ENCODE data around the gene KCNH3.

The KCNH3 gene

GRCh38 chr12:49580572-49581535 is 42.0 kb downstream of the KCNH3 start:
- in situ Hi-C loops (cut with HindIII; ENCODE audit: low pct_ligation_motif_present, low sequenced_read_pairs) = no loop called here
- Histone ChIP-seq H3K36me3 (replicated peaks) (peaks cover 3% of the 10 kb centered on the region), H3K4me3 (ENCODE audit: low read depth, low read length) (no peak overlapping the region), H3K27ac (no peak overlapping the region), H3K27me3 (replicated peaks) (no peaks in the 10 kb centered on the region)
- DNase-seq = peak; percentile 76
- peak; percentile 96 for TF ChIP-seq CTCF (IDR thresholded peaks at IDR 0.05; ENCODE audit: low read depth, low read length, missing control alignments)

GRCh38 chr12:49582201-49582600 is 43.4 kb downstream of the KCNH3 start:
- no peak overlapping the region for H3K4me3 ChIP-seq (ENCODE audit: low read depth, low read length)
- no peaks in the 10 kb centered on the region for H3K27me3 ChIP-seq (replicated peaks)
- in situ Hi-C loops (cut with HindIII; ENCODE audit: low pct_ligation_motif_present, low sequenced_read_pairs) = no loop called here
- TF ChIP-seq CTCF (IDR thresholded peaks at IDR 0.05; ENCODE audit: low read depth, low read length, missing control alignments) = no peak
- no peak overlapping the region for H3K27ac ChIP-seq
- no peak for DNase-seq
- H3K36me3 ChIP-seq (replicated peaks) = no peaks in the 10 kb centered on the region

- Histone ChIP-seq H3K27me3 (replicated peaks) (no peaks in the 10 kb centered on the region), H3K27ac (no peak overlapping the region), H3K36me3 (replicated peaks) (no peaks in the 10 kb centered on the region), H3K4me3 (ENCODE audit: low read depth, low read length) (no peak overlapping the region)
- no peak for DNase-seq
- in situ Hi-C loops (cut with HindIII; ENCODE audit: low pct_ligation_motif_present, low sequenced_read_pairs) = no loop called here
- no peak for TF ChIP-seq CTCF (IDR thresholded peaks at IDR 0.05; ENCODE audit: low read depth, low read length, missing control alignments)
Measured at GRCh38 chr12:49582850-49583249, 44.0 kb downstream of the KCNH3 start.

GRCh38 chr12:49583366-49584094 is 44.7 kb downstream of the KCNH3 start:
- no peaks in the 10 kb centered on the region for H3K27me3 ChIP-seq (replicated peaks)
- H3K36me3 ChIP-seq (replicated peaks) = no peaks in the 10 kb centered on the region
- in situ Hi-C loops (cut with HindIII; ENCODE audit: low pct_ligation_motif_present, low sequenced_read_pairs) = no loop called here
- no peak overlapping the region for H3K27ac ChIP-seq
- no peak overlapping the region for H3K4me3 ChIP-seq (ENCODE audit: low read depth, low read length)
- no peak for TF ChIP-seq CTCF (IDR thresholded peaks at IDR 0.05; ENCODE audit: low read depth, low read length, missing control alignments)
- DNase-seq = no peak

DNA sequence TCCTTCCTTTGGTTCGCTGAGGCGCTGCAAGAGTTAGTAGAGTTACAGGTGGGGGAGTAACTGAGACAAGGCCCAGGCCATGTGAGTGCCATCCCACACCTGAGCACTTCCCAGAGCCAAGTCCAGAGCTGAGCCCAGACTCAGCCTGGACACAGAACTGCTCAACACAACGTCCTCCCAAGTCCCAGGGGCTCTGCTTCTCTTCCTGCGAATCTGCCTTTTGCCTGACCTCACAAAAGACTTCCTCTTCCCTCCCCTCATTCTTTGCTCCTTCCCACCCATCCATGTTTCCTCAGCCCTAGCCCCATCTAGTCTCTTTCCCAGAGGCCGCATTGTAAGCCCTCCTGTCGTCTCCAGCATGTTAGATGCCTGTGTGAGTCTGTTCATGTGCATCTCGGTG is 45.8 kb downstream of the KCNH3 start:
- in situ Hi-C loops (cut with HindIII; ENCODE audit: low pct_ligation_motif_present, low sequenced_read_pairs) = no loop called here
- no peak for TF ChIP-seq CTCF (IDR thresholded peaks at IDR 0.05; ENCODE audit: low read depth, low read length, missing control alignments)

More for the DNA sequence above, 45.8 kb downstream of the KCNH3 start:
- Histone ChIP-seq H3K27ac (no peak overlapping the region), H3K36me3 (replicated peaks) (no peaks in the 10 kb centered on the region), H3K4me3 (ENCODE audit: low read depth, low read length) (no peak overlapping the region), H3K27me3 (replicated peaks) (no peaks in the 10 kb centered on the region)
- DNase-seq = no peak

All from brain microvascular endothelial cell (primary cell).